SK-N-DZ (cell line): ENCODE data around the gene IL10RA.

Experiments
- DNase-seq: peaks from one replicate; pipeline ENCODE4 v3.0.0-alpha.2; 2015; ENCODE audit warnings: low spot score

Gene IL10RA

GRCh38 chr11:117992136-117992535 is 5.9 kb downstream of the IL10RA start:
- no peak for DNase-seq

- no peak for DNase-seq
These were observed 6.4 kb downstream of the IL10RA start for GRCh38 chr11:117992620-117993019.

GRCh38 chr11:117993988-117994745 is 8.0 kb downstream of the IL10RA start:
- DNase-seq: no peak

GRCh38 chr11:117995472-117995871 is 9.3 kb downstream of the IL10RA start:
- DNase-seq: no peak

GRCh38 chr11:117996058-117996457 is 9.9 kb downstream of the IL10RA start:
- DNase-seq: no peak

- DNase-seq: no peak
These were observed 11.2 kb downstream of the IL10RA start for GRCh38 chr11:117997406-117997805.

GRCh38 chr11:117997823-117998579 is 11.8 kb downstream of the IL10RA start:
- DNase-seq: no peak

GRCh38 chr11:117998664-117999353 is 12.6 kb downstream of the IL10RA start:
- no peak for DNase-seq

GRCh38 chr11:117999354-117999993 is 13.3 kb downstream of the IL10RA start:
- DNase-seq: no peak

- DNase-seq: no peak
These were observed 14.1 kb downstream of the IL10RA start for GRCh38 chr11:118000067-118000849.

GRCh38 chr11:118000850-118001228 is 14.6 kb downstream of the IL10RA start:
- no peak for DNase-seq

- DNase-seq: no peak
These were observed 15.3 kb downstream of the IL10RA start for GRCh38 chr11:118001494-118001971.

GRCh38 chr11:118002010-118002540 is 15.9 kb downstream of the IL10RA start:
- no peak for DNase-seq

GRCh38 chr11:118002541-118003423 is 16.6 kb downstream of the IL10RA start:
- no peak for DNase-seq

GRCh38 chr11:118003456-118003855 is 17.3 kb downstream of the IL10RA start:
- DNase-seq: no peak

- DNase-seq: no peak
These were observed 18.5 kb downstream of the IL10RA start for GRCh38 chr11:118004543-118005223.

GRCh38 chr11:118005224-118006152 is 19.3 kb downstream of the IL10RA start:
- DNase-seq: no peak

- no peak for DNase-seq
These were observed 19.9 kb downstream of the IL10RA start for GRCh38 chr11:118006153-118006534.
